ENCODE data around the gene CAMTA1.

CAMTA1 gene

DNA sequence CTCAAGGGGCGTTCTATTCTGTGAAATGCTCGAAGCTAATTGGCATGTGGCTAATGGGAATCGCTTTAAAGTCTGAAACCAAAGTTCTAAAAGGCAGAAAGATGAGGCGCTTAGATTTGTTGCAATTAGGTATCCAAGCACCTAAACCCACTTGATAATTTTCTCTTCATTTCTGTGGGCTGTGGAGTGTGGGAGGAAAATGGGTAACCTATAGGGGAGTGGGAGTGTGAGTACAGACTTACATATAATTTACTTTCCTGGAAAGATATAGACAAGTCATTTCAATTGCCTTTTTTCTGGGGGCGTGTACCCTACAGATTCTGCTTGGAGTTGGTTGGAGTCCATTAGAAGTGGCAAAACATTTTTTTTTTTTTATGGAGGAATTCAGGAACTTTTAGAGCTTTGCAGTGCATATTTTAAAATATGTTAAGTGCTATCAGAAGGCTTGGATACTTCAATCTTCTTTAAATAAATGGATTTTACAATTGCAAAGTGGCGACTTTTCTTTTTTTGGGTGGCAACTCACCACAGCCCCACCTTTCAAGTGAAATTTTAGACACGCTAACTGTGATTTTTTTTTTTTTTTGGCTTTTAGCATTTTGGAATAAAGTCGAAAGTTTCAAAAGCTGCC, 254.5 kb downstream of the CAMTA1 start:
- Histone ChIP-seq H3K9ac (ENCODE audit: low read length in 2 of 2) (no peak overlapping the region), H3K4me1 (ENCODE audit: control insufficient read depth, insufficient read depth, low read length) (no peaks in the 10 kb centered on the region), H3K36me3 (ENCODE audit: control insufficient read depth in 2 of 2, insufficient read depth in 2 of 2, low read length in 2 of 2) (no peaks in the 10 kb centered on the region), H3K4me3 (ENCODE audit: low read length in 2 of 2) (no peak overlapping the region), H3K27me3 (ENCODE audit: control insufficient read depth in 1 of 2, insufficient read depth in 2 of 2, low read length in 2 of 2) (peaks cover 8% of the 10 kb centered on the region in 2 donors), H3K9me3 (ENCODE audit: control insufficient read depth in 2 of 2, low read length in 2 of 2) (no peaks in the 10 kb centered on the region), H3K27ac (ENCODE audit: low read length) (no peak overlapping the region)

DNA sequence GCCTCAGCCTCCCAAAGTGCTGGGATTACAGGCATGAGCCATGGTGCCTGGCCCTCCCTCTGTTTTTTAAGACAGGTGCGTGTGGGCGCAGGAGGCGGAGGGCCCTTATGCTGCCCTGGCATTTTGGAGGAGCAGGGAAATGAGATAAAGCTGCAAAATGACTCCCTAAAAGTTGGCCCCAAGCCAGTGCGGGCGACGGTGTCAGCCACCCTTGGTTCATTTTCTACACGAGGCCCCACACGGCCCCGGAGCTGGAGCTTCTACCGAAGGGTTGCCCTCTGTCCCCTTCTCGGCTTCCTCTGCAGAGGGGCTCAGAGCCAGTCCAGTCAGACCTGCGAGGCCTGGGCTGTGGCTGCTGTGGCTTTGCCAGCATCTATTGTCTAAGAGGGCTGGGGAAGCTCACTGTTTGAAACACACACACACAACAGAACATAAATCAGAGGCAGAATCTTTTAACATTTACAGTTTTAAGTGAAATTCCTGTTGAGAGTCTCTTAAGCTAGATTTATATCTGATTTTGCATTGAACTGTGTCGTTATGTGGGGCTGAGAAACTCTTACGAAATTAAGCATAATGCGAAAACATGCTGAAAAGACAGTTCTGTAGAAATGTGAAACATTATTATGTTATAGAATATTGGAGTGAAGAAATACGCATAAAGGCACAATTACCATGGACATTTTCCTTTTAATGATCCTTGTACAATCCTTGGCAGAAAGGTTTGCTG, 255.9 kb downstream of the CAMTA1 start:
- H3K9me3 ChIP-seq (ENCODE audit: control insufficient read depth in 2 of 2, low read length in 2 of 2): no peaks in the 10 kb centered on the region
- no peaks in the 10 kb centered on the region for H3K4me1 ChIP-seq (ENCODE audit: control insufficient read depth, insufficient read depth, low read length)
- H3K27ac ChIP-seq (ENCODE audit: low read length): no peak overlapping the region
- H3K27me3 ChIP-seq (ENCODE audit: control insufficient read depth in 1 of 2, insufficient read depth in 2 of 2, low read length in 2 of 2): peaks cover 8 to 11% of the 10 kb centered on the region in 2 donors
- H3K9ac ChIP-seq (ENCODE audit: low read length in 2 of 2): no peak overlapping the region
- H3K36me3 ChIP-seq (ENCODE audit: control insufficient read depth in 2 of 2, insufficient read depth in 2 of 2, low read length in 2 of 2): no peaks in the 10 kb centered on the region
- no peak overlapping the region for H3K4me3 ChIP-seq (ENCODE audit: low read length in 2 of 2)

DNA sequence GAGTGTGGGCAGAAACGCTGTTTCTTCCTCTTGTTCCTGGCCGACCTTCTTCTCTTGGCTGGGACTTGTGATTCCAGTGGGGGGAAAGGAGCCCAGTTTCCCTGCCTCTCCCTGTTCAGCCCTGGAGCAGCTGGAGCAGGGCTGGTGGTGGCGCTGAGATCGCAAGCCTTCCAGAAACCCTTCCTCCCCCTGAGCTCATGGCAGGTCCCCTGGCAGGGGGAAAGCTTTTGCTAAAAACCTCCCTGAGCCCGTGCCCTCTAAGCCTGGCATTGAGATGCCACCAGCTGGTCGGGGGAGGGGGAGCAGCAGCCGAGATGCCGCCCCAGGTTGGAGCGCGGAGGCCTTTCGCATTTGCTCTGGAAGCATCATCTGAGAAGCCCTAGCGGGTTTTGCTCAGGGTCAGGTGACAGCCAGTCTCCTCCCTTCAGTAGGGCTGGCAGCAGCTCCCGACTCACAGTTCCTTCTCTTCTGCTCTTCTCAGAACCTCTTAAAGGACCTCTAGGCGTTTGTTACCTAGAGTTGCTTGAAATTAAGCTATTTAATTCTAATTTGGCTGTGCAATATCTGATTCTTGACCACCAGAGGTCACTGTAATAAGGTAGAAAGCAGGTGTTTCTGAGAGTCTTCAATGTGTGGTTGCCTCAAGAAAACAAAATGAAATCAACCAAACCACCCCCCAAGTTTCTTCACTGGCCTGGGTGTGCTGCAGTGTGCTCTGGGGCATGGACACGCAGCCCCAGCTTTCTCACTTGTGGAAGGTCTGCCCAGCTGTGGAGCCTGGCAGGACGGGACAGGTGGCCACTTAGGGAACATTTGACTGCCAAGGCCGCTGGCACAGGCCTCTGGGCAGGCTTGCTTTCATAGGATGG, 257.3 kb downstream of the CAMTA1 start:
- Histone ChIP-seq H3K9me3 (ENCODE audit: control insufficient read depth in 2 of 2, low read length in 2 of 2) (peaks cover 2 to 4% of the 10 kb centered on the region in 2 donors), H3K9ac (ENCODE audit: low read length in 2 of 2) (no peak overlapping the region), H3K27ac (ENCODE audit: low read length) (no peak overlapping the region), H3K36me3 (ENCODE audit: control insufficient read depth in 2 of 2, insufficient read depth in 2 of 2, low read length in 2 of 2) (no peaks in the 10 kb centered on the region), H3K4me1 (ENCODE audit: control insufficient read depth, insufficient read depth, low read length) (no peaks in the 10 kb centered on the region), H3K27me3 (ENCODE audit: control insufficient read depth in 1 of 2, insufficient read depth in 2 of 2, low read length in 2 of 2) (peaks cover 8 to 13% of the 10 kb centered on the region in 2 donors), H3K4me3 (ENCODE audit: low read length in 2 of 2) (no peak overlapping the region)

DNA sequence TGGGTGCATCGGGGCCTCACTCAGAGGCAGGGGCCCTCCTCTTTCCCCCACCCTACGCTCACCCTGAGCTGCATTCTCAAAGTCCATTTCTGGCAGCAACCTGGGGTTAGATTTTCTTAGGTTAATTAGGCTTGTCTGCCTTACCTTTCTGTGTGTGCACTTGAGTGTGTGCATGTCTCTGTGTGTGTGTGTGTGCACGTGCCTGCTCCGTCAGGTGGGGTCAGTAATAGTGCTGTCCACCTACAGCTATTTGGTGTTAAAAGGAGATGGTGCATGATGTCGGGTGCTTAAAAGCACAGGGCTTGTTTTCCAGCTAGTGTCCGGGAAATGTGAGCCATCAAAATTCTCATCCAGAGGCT, 257.9 kb downstream of the CAMTA1 start:
- Histone ChIP-seq H3K27me3 (ENCODE audit: control insufficient read depth in 1 of 2, insufficient read depth in 2 of 2, low read length in 2 of 2) (peaks cover 8 to 13% of the 10 kb centered on the region in 2 donors), H3K36me3 (ENCODE audit: control insufficient read depth in 2 of 2, insufficient read depth in 2 of 2, low read length in 2 of 2) (no peaks in the 10 kb centered on the region), H3K27ac (ENCODE audit: low read length) (no peak overlapping the region), H3K4me3 (ENCODE audit: low read length in 2 of 2) (no peak overlapping the region), H3K4me1 (ENCODE audit: control insufficient read depth, insufficient read depth, low read length) (no peaks in the 10 kb centered on the region), H3K9ac (ENCODE audit: low read length in 2 of 2) (no peak overlapping the region), H3K9me3 (ENCODE audit: control insufficient read depth in 2 of 2, low read length in 2 of 2) (peaks cover 2 to 4% of the 10 kb centered on the region in 2 donors)

DNA sequence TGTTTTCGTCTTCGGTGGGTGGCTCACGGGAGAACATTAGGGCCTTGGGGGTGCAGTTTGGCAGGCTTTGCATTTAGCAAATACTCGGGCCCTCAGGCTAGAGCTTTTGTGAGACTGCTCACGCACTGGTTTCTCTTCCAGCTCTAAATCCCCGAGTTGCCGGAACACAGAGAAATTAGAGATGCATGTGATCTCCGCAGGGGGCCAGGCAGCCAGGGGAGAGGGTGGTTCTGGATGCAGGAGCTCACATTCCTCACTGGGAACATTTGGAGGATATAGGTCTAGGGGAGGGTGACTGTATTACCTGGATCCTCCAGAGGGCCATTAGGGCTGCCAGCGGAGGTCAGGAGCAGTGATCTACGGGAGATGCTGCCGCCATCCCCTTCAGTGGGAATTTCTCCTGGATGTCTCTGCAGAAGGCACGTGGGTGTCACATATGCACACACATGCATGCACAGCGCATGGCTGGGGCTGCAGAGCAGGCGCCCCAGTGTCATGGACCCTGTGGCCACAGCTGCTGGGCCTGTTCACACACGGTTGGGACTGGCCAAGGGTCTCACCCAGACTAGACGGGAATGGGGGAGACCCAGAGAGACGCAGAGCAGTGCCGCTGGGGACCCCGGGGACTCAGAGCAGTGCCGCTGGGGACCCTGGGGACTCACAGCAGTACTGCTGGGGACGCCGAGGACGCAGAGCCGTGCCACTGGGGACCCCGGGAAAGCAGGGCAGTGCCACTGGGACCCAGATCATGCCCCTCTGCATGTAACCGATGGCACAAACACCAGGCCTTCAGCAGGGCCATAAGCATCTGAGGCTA, 258.7 kb downstream of the CAMTA1 start:
- peaks cover 8 to 13% of the 10 kb centered on the region in 2 donors for H3K27me3 ChIP-seq (ENCODE audit: control insufficient read depth in 1 of 2, insufficient read depth in 2 of 2, low read length in 2 of 2)
- H3K9me3 ChIP-seq (ENCODE audit: control insufficient read depth in 2 of 2, low read length in 2 of 2): peaks cover 2 to 4% of the 10 kb centered on the region in 2 donors
- no peaks in the 10 kb centered on the region for H3K36me3 ChIP-seq (ENCODE audit: control insufficient read depth in 2 of 2, insufficient read depth in 2 of 2, low read length in 2 of 2)
- H3K4me3 ChIP-seq (ENCODE audit: low read length in 2 of 2): no peak overlapping the region
- no peaks in the 10 kb centered on the region for H3K4me1 ChIP-seq (ENCODE audit: control insufficient read depth, insufficient read depth, low read length)
- H3K9ac ChIP-seq (ENCODE audit: low read length in 2 of 2): no peak overlapping the region
- no peak overlapping the region for H3K27ac ChIP-seq (ENCODE audit: low read length)

DNA sequence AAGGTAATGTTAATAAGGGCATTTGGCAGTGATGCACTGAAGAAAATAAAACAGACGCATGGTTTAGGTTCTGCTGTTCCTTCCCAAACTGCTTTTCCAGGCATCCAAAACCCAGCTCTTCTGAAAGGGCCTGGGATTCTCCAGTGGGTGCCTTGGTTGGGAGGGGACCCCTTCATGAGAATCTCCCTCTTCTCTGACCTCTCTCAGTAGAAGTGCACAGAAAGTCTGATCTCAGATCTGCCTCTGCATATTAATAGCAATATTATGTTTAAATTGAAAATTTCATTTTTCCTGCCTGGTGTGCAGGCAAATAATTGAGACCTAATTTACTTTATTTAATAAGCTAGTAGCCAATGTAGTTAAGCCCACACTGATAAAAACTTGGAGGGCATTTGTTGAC, 260.6 kb downstream of the CAMTA1 start:
- Histone ChIP-seq H3K4me1 (ENCODE audit: control insufficient read depth, insufficient read depth, low read length) (no peaks in the 10 kb centered on the region), H3K4me3 (ENCODE audit: low read length in 2 of 2) (no peak overlapping the region), H3K27ac (ENCODE audit: low read length) (no peak overlapping the region), H3K9ac (ENCODE audit: low read length in 2 of 2) (no peak overlapping the region), H3K27me3 (ENCODE audit: control insufficient read depth in 1 of 2, insufficient read depth in 2 of 2, low read length in 2 of 2) (peaks cover 8 to 16% of the 10 kb centered on the region in 2 donors), H3K9me3 (ENCODE audit: control insufficient read depth in 2 of 2, low read length in 2 of 2) (peaks cover 2 to 4% of the 10 kb centered on the region in 2 donors), H3K36me3 (ENCODE audit: control insufficient read depth in 2 of 2, insufficient read depth in 2 of 2, low read length in 2 of 2) (no peaks in the 10 kb centered on the region)

DNA sequence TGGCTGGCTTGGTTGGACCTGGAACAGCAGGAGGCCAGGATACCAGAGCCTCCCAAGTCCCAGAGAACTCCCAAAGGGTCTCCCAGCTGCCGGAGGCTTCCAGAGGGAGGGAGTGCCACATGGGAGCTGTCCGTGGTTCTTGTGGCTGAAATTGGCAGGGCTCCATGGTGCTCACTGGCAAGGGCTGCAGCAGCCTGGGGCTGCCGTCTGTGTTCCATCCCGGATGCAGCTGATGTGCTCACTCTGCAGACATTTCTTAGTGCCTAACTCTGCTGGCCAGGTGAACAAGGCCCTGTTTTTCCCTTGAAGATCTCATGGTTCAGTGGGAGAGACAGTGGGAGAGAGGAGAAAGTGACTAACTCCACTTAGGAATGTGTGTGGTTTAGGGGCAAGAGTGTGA, 261.1 kb downstream of the CAMTA1 start:
- no peak overlapping the region for H3K27ac ChIP-seq (ENCODE audit: low read length)
- peaks cover 8 to 16% of the 10 kb centered on the region in 2 donors for H3K27me3 ChIP-seq (ENCODE audit: control insufficient read depth in 1 of 2, insufficient read depth in 2 of 2, low read length in 2 of 2)
- H3K4me3 ChIP-seq (ENCODE audit: low read length in 2 of 2): no peak overlapping the region
- no peak overlapping the region for H3K9ac ChIP-seq (ENCODE audit: low read length in 2 of 2)
- peaks cover 2 to 4% of the 10 kb centered on the region in 2 donors for H3K9me3 ChIP-seq (ENCODE audit: control insufficient read depth in 2 of 2, low read length in 2 of 2)
- H3K36me3 ChIP-seq (ENCODE audit: control insufficient read depth in 2 of 2, insufficient read depth in 2 of 2, low read length in 2 of 2): no peaks in the 10 kb centered on the region
- H3K4me1 ChIP-seq (ENCODE audit: control insufficient read depth, insufficient read depth, low read length): no peaks in the 10 kb centered on the region

DNA sequence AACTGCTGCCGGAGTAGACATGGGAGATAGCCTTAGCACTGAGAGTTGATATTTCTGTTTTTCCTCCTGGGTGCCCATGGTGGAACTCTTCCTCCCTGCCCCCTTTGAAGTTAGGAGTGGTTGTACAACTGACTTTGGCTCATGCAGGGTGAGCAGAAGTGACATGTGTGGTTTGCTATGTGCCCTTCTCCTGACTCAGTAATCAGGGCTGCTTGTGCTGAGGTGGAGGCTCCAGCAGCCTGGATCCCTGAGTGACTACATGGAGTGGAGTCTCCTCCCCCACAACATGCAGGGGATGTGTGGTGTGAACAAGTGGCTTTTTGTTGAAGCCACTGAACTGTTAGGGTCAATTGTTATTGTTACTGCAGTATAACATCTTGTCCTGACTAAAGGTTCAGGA, 261.6 kb downstream of the CAMTA1 start:
- H3K4me1 ChIP-seq (ENCODE audit: control insufficient read depth, insufficient read depth, low read length): no peaks in the 10 kb centered on the region
- H3K9me3 ChIP-seq (ENCODE audit: control insufficient read depth in 2 of 2, low read length in 2 of 2): peaks cover 2 to 4% of the 10 kb centered on the region in 2 donors
- H3K36me3 ChIP-seq (ENCODE audit: control insufficient read depth in 2 of 2, insufficient read depth in 2 of 2, low read length in 2 of 2): no peaks in the 10 kb centered on the region
- no peak overlapping the region for H3K27ac ChIP-seq (ENCODE audit: low read length)
- H3K27me3 ChIP-seq (ENCODE audit: control insufficient read depth in 1 of 2, insufficient read depth in 2 of 2, low read length in 2 of 2): peaks cover 8 to 15% of the 10 kb centered on the region in 2 donors
- H3K9ac ChIP-seq (ENCODE audit: low read length in 2 of 2): no peak overlapping the region
- H3K4me3 ChIP-seq (ENCODE audit: low read length in 2 of 2): no peak overlapping the region

DNA sequence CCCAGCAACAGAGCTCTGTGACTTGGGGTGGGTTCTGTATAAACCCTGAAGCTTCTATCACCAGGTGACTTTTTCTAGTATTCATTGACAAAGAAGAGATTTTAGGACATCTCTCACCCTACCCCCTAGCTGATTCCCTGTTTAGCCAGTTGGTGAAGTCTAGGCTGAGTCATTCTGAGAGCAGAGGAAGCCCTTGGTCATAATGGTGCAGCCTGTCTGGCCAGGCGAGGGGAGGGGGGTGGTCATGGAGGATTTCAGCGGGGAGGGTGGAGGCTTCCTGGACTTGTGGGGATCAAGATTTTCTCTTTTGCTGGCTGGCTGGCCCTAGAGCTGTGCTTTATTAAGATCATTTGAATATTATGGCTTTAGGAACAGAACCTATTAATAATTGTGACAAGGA, 262.6 kb downstream of the CAMTA1 start:
- Histone ChIP-seq H3K9me3 (ENCODE audit: control insufficient read depth in 2 of 2, low read length in 2 of 2) (peaks cover 2 to 4% of the 10 kb centered on the region in 2 donors), H3K36me3 (ENCODE audit: control insufficient read depth in 2 of 2, insufficient read depth in 2 of 2, low read length in 2 of 2) (no peaks in the 10 kb centered on the region), H3K27me3 (ENCODE audit: control insufficient read depth in 1 of 2, insufficient read depth in 2 of 2, low read length in 2 of 2) (peaks cover 3 to 12% of the 10 kb centered on the region in 2 donors), H3K4me3 (ENCODE audit: low read length in 2 of 2) (no peak overlapping the region), H3K9ac (ENCODE audit: low read length in 2 of 2) (no peak overlapping the region), H3K4me1 (ENCODE audit: control insufficient read depth, insufficient read depth, low read length) (no peaks in the 10 kb centered on the region), H3K27ac (ENCODE audit: low read length) (no peak overlapping the region)

DNA sequence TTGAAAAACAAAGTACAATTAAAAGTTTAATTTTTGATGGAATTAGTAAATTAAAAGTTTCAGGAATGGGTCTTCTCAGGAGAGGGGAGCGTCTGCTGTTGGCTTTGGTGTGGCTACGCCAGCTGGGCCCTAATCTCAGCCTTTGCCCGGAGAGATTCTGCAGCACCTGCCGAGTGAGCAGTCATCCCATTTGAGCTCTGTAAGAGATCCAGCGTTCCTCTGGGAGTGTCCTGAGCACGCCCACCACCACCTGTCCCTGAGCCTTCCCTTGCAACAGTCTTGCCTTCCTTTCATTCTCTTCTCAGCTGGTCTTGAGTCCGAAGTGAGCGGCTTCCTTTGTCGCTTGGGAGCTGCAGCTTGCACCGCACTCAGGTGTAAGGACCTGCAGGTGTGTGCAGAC, 263.1 kb downstream of the CAMTA1 start:
- Histone ChIP-seq H3K9ac (ENCODE audit: low read length in 2 of 2) (no peak overlapping the region), H3K27ac (ENCODE audit: low read length) (no peak overlapping the region), H3K27me3 (ENCODE audit: control insufficient read depth in 1 of 2, insufficient read depth in 2 of 2, low read length in 2 of 2) (peaks cover 0 to 12% of the 10 kb centered on the region in 2 donors)

More for the DNA sequence above, 263.1 kb downstream of the CAMTA1 start:
- no peaks in the 10 kb centered on the region for H3K36me3 ChIP-seq (ENCODE audit: control insufficient read depth in 2 of 2, insufficient read depth in 2 of 2, low read length in 2 of 2)
- H3K4me3 ChIP-seq (ENCODE audit: low read length in 2 of 2): no peak overlapping the region
- no peaks in the 10 kb centered on the region for H3K4me1 ChIP-seq (ENCODE audit: control insufficient read depth, insufficient read depth, low read length)
- H3K9me3 ChIP-seq (ENCODE audit: control insufficient read depth in 2 of 2, low read length in 2 of 2): peaks cover 2 to 4% of the 10 kb centered on the region in 2 donors
